AG04449 (cell line): ENCODE results near the gene TMEM150C.

Experiments used
- CTCF ChIA-PET: fragments of 350-600 bp; formaldehyde crosslinking; extraction: SDS; loops from one replicate; lab custom pipeline; 2021; ENCODE audit warnings: antibody characterized with exemption; lab: Yijun Ruan, JAX
- POLR2A ChIA-PET: fragments of 400-600, 350-600 bp; formaldehyde crosslinking; extraction: SDS; loops from one replicate; lab custom pipeline; 2020; ENCODE audit warnings: antibody characterized with exemption, inconsistent platforms; lab: Yijun Ruan, JAX
- DNase-seq: peaks from one replicate; pipeline ENCODE4 v3.0.0-alpha.2; 2010; ENCODE audit warnings: low read depth, low spot score
- H3K4me3 ChIP-seq: 2 replicates; pipeline ENCODE4 v1.5.1; 2011; ENCODE audit warnings: low read depth, mild to moderate bottlenecking, control low read depth, low read length
- CTCF ChIP-seq: IDR thresholded peaks from one replicate; pipeline ENCODE4 v1.5.1; 2011; ENCODE audit warnings: mild to moderate bottlenecking, moderate library complexity, low read length, control low read depth, inconsistent platforms; ENCODE audit not compliant: insufficient read depth; ENCODE audit errors: missing control alignments

TMEM150C gene

GRCh38 chr4:82561786-82562563, at the start of gene TMEM150C:
Gene TMEM150C (minus strand): TSS chr4:82561988. CDS start chr4:82504657, 57,331 bp downstream.
- CTCF ChIA-PET: interaction anchor here (0.6 kb wide), 1 partner anchor 144 kb away, joined by 3 read pairs; no protein-coding TSS in a partner anchor
- POLR2A ChIA-PET: no interaction called here
- TF ChIP-seq CTCF: peak; percentile 4

GRCh38 chr4:82611527-82611926, 49.7 kb upstream of the TMEM150C start:
- H3K4me3 ChIP-seq: no peak overlapping the region
- POLR2A ChIA-PET: no interaction called here
- no peak for DNase-seq
- TF ChIP-seq CTCF: no peak
- CTCF ChIA-PET: no interaction called here

More at GRCh38 chr4:82561786-82562563, at the start of gene TMEM150C:
- H3K4me3 ChIP-seq: peak within 1 kb of the TSS; percentile 53
- no peak for DNase-seq

GRCh38 chr4:82610041-82610440, 48.3 kb upstream of the TMEM150C start:
- ChIA-PET POLR2A (interaction anchor here (0.7 kb wide), 1 partner anchor 189 kb away, joined by 3 read pairs; no protein-coding TSS in a partner anchor), CTCF (no interaction called here)
- no peak for TF ChIP-seq CTCF
- no peak for DNase-seq
- H3K4me3 ChIP-seq: no peak overlapping the region

GRCh38 chr4:82606622-82607021, 44.8 kb upstream of the TMEM150C start:
- POLR2A ChIA-PET: no interaction called here
- DNase-seq: no peak
- TF ChIP-seq CTCF: no peak
- H3K4me3 ChIP-seq: no peak overlapping the region
- CTCF ChIA-PET: no interaction called here

- ChIA-PET POLR2A (no interaction called here), CTCF (no interaction called here)
- no peak for TF ChIP-seq CTCF
- DNase-seq: no peak
- no peak overlapping the region for H3K4me3 ChIP-seq
These were observed 42.7 kb upstream of the TMEM150C start for GRCh38 chr4:82604522-82604921.

- POLR2A ChIA-PET: no interaction called here
- H3K4me3 ChIP-seq: no peak overlapping the region
- CTCF ChIA-PET: no interaction called here
- no peak for TF ChIP-seq CTCF
- no peak for DNase-seq
These were observed 39.6 kb upstream of the TMEM150C start for GRCh38 chr4:82601242-82602015.
